Natural killer cell (primary cell): ENCODE data around the gene SNRNP70. TPM values are rescaled to one million over a fixed set of nuclear protein-coding genes. Genes with fewer than 3 reads are reported as not detected.

Source experiments
- ATAC-seq, 3 donors: fragments of 150-1000 bp in 2 of 3; fragments of 200-7000 bp in 1 of 3; cut with Tn5 transposase; 1 replicate in 1 of 3; 2 replicates in 2 of 3; pipeline ENCODE4 v1.10.0; 2021; ENCODE audit warnings: mild to moderate bottlenecking in 2 of 3, moderate library complexity in 2 of 3
- DNase-seq, 2 donors: peaks; one replicate each; pipeline versions ENCODE4 v3.0.0 to v3.0.0-alpha.2; 2013 to 2021; ENCODE audit warnings: mixed read lengths in 1 of 2
- H3K27ac ChIP-seq: one replicate; pipeline ENCODE4 v1.5.1; 2013; ENCODE audit warnings: mild to moderate bottlenecking, low read length
- H3K27me3 ChIP-seq: one replicate; pipeline ENCODE4 v1.6.1; 2013; ENCODE audit warnings: low read length; ENCODE audit not compliant: control insufficient read depth, insufficient read depth
- H3K36me3 ChIP-seq: one replicate; pipeline ENCODE4 v1.6.1; 2013; ENCODE audit warnings: low read length; ENCODE audit not compliant: control insufficient read depth, insufficient read depth
- H3K4me1 ChIP-seq: one replicate; pipeline ENCODE4 v1.6.1; 2013; ENCODE audit warnings: low read length; ENCODE audit not compliant: control insufficient read depth, insufficient read depth
- H3K4me3 ChIP-seq: one replicate; pipeline ENCODE4 v1.5.1; 2013; ENCODE audit warnings: low read length
- H3K9me3 ChIP-seq: one replicate; pipeline ENCODE4 v1.6.1; 2013; ENCODE audit warnings: low read length; ENCODE audit not compliant: control insufficient read depth, insufficient read depth
- H3K27ac Mint-ChIP-seq, 2 donors: one replicate each; pipeline ENCODE4 v1.8.0; 2022; ENCODE audit warnings: mild to moderate bottlenecking in 2 of 2, mixed read lengths in 2 of 2, moderate library complexity in 1 of 2
- H3K27me3 Mint-ChIP-seq, 2 donors: one replicate each; pipeline ENCODE4 v1.8.0; 2022; ENCODE audit warnings: low read depth in 2 of 2, mixed read lengths in 2 of 2
- H3K36me3 Mint-ChIP-seq: one replicate; pipeline ENCODE4 v1.8.0; 2022; ENCODE audit warnings: mixed read lengths
- H3K4me1 Mint-ChIP-seq, 2 donors: one replicate each; pipeline ENCODE4 v1.8.0; 2022; ENCODE audit warnings: mixed read lengths in 2 of 2
- H3K4me3 Mint-ChIP-seq: one replicate; pipeline ENCODE4 v1.8.0; 2022; ENCODE audit warnings: mild to moderate bottlenecking, moderate library complexity, mixed read lengths
- H3K9me3 Mint-ChIP-seq, 2 donors: one replicate each; pipeline ENCODE4 v1.8.0; 2022; ENCODE audit warnings: mixed read lengths in 2 of 2
- WGBS: methylation state at CpG from one replicate; pipeline ENCODE4 v1.1.7; 2013; ENCODE audit warnings: missing lambda C conversion rate; ENCODE audit not compliant: insufficient coverage; 5-methylcytosine and 5-hydroxymethylcytosine counted together
- intact Hi-C: fragments of 100-400 bp; cut with micrococcal nuclease; formaldehyde crosslinking; loops from one replicate; pipeline ENCODE4 v1.14.2; 2022
- total RNA-seq, 4 donors: library from RNA; stranded (reverse); fragments of 120-200 nt in 1 of 4; gene quantifications; one replicate each; pipeline versions ENCODE4 v1.2.3 to v1.2.4, GENCODE V29; 2013 to 2022
- TF ChIP-seq, protein P1 (sequence below): fragments of 200-600 bp; IDR thresholded peaks from one replicate; pipeline ENCODE4 v1.8.0; 2022; ENCODE audit warnings: antibody characterized with exemption

The SNRNP70 gene
- total RNA-seq, 3 donors from 2014 or later (not counting 1 experiment from before 2014, with no cell fraction given): 244 to 312 (median 299) TPM

DNA sequence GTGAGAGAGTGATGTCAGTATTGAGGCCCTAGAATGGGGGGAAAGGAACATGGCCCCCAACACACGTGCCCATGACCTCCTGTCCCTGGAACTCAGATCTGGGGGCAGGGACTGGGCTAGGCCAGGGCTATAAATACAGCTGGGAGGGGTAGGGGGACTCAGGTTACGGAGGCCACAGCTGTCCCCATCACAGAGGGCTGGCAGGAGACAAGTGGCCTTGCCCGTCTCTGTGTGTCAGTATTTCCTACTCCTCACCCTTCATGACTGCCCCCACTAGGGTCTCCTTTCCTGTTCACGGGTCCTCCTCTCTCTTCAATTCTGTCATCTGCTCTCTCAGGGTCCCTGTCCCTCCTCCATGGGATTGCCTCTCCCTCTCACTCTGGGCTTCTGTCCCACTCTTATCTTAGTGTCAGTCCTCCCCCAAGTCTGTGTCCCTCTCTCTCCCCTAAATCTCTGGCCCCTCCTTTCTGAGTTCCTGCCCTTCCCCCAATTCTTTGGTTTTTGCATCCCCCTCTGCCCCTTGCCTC lies 70.6 kb downstream of the SNRNP70 start:
- Histone ChIP-seq H3K36me3 (no peaks in the 10 kb centered on the region), H3K4me3 (no peak overlapping the region), H3K27me3 (peaks cover 12% of the 10 kb centered on the region), H3K9me3 (no peaks in the 10 kb centered on the region), H3K4me1 (peaks cover 19% of the 10 kb centered on the region), H3K27ac (no peak overlapping the region)
- whole genome bisulfite sequencing: 56% methylated on average over 4 of the region's 4 CpGs
- Mint-ChIP-seq H3K9me3 (no peaks in the 10 kb centered on the region), H3K27ac (no peak overlapping the region), H3K36me3 (peaks cover 7% of the 10 kb centered on the region), H3K27me3 (peaks cover 34 to 56% of the 10 kb centered on the region in 2 donors), H3K4me1 (peaks cover 14 to 30% of the 10 kb centered on the region in 2 donors), H3K4me3 (no peak overlapping the region)
- DNase-seq (no peak), ATAC-seq (no peak)
- TF ChIP-seq, protein P1, sequence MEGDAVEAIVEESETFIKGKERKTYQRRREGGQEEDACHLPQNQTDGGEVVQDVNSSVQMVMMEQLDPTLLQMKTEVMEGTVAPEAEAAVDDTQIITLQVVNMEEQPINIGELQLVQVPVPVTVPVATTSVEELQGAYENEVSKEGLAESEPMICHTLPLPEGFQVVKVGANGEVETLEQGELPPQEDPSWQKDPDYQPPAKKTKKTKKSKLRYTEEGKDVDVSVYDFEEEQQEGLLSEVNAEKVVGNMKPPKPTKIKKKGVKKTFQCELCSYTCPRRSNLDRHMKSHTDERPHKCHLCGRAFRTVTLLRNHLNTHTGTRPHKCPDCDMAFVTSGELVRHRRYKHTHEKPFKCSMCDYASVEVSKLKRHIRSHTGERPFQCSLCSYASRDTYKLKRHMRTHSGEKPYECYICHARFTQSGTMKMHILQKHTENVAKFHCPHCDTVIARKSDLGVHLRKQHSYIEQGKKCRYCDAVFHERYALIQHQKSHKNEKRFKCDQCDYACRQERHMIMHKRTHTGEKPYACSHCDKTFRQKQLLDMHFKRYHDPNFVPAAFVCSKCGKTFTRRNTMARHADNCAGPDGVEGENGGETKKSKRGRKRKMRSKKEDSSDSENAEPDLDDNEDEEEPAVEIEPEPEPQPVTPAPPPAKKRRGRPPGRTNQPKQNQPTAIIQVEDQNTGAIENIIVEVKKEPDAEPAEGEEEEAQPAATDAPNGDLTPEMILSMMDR: no peak
- intact Hi-C loops: no loop called here

DNA sequence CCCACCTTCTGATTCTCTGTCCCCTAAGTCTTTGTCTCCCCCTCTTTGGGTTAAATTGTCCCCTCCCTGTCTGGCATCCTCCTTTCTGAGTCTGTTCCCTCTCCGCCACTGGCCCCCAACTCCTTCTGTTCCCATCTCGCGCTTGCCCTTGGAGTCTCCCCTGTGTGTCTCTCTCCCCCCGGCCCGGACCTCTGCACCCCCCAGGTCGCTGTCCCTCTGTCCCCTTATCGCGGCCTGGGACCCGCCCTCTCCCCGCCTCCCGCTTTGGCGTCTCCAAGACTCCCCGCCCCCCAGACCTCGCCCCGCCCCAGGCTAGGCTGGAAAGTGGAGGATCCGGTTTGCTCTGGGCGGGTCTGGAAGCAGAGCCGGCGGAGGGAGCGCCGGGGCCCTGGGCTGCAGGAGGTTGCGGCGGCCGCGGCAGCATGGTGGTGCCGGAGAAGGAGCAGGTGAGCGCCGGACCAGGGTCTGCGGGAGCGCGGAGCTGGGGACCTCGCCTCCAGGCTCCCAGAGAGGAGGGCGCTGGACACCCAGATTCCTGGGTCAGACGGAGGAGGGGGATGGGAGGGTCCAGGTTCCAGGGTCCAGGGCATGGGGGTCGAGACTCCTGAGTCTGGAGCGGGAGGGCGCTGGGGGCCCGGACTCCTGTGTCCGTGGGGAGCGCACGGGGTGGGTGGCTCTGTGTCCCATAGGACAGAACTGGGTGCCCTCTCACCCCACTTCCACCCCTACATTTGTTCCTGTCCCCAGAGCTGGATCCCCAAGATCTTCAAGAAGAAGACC lies 72.4 kb downstream of the SNRNP70 start, which contains the start of gene TRPM4:
Gene TRPM4, plus strand, starts transcription at position 348 of the 780 bp plus-strand sequence. Its CDS starts 75 bp downstream, at position 423.
- 2% methylated on average over 41 of the region's 41 CpGs for WGBS
- no peak within 1 kb of the TSS for H3K4me3 ChIP-seq
- peak; percentile 21 to 46 (median 40) for ATAC-seq

More for the DNA sequence above, 72.4 kb downstream of the SNRNP70 start, which contains the start of gene TRPM4:
- Histone ChIP-seq H3K27ac (no peak within 1 kb of the TSS), H3K36me3 (no peaks in the 10 kb centered on the region), H3K27me3 (peaks cover 9% of the 10 kb centered on the region), H3K4me1 (peaks cover 8% of the 10 kb centered on the region), H3K9me3 (no peaks in the 10 kb centered on the region)
- H3K36me3 Mint-ChIP-seq: peaks cover 7% of the 10 kb centered on the region
- no peaks in the 10 kb centered on the region for H3K9me3 Mint-ChIP-seq
- H3K27me3 Mint-ChIP-seq: peaks cover 35 to 53% of the 10 kb centered on the region in 2 donors
- no peak within 1 kb of the TSS for H3K27ac Mint-ChIP-seq
- peaks cover 7 to 17% of the 10 kb centered on the region in 2 donors for H3K4me1 Mint-ChIP-seq
- peak in 1 of 2 donors; percentile 38 for DNase-seq
- H3K4me3 Mint-ChIP-seq: peak within 1 kb of the TSS; percentile 54
- intact Hi-C loops: no loop called here
- TF ChIP-seq, protein P1: no peak

Other genes starting within 250 kb of the SNRNP70 start
- gene HSD17B14, start 249.0 kb upstream of the SNRNP70 start, total RNA-seq: under 1 TPM in 1 of 3 donors, not detected in 2; 0.75 TPM
- gene PLEKHA4, start 216.8 kb upstream of the SNRNP70 start, total RNA-seq: 1 to 10 TPM; 2.5 to 6.5 (median 5.2) TPM
- 1,000 to 10,000 TPM in 2 of 3 donors, 100 to 1,000 TPM in 1; 942 to 1,308 (median 1,174) TPM for gene PPP1R15A, start 213.0 kb upstream of the SNRNP70 start, total RNA-seq
- gene TULP2, start 186.7 kb upstream of the SNRNP70 start, total RNA-seq: not detected
- 100 to 1,000 TPM; 163 to 192 (median 171) TPM for gene NUCB1, start 185.1 kb upstream of the SNRNP70 start, total RNA-seq
- not detected for gene DHDH, start 151.8 kb upstream of the SNRNP70 start, total RNA-seq
- 100 to 1,000 TPM; 117 to 133 (median 120) TPM for gene BAX, start 130.6 kb upstream of the SNRNP70 start, total RNA-seq
- 1,000 to 10,000 TPM in 2 of 3 donors, 100 to 1,000 TPM in 1; 554 to 1,168 (median 1,024) TPM for gene FTL, start 120.1 kb upstream of the SNRNP70 start, total RNA-seq
- gene GYS1, start 92.1 kb upstream of the SNRNP70 start, total RNA-seq: 10 to 100 TPM; 31.6 to 34.5 (median 34.4) TPM
- 10 to 100 TPM; 23.6 to 28.3 (median 26.5) TPM for gene RUVBL2, start 91.6 kb upstream of the SNRNP70 start, total RNA-seq
- 1 to 10 TPM in 1 of 3 donors, not detected in 2; 1.4 TPM for gene LHB, start 68.4 kb upstream of the SNRNP70 start, total RNA-seq
- gene CGB3, start 61.1 kb upstream of the SNRNP70 start, total RNA-seq: not detected
- gene CGB2, start 53.6 kb upstream of the SNRNP70 start, total RNA-seq: not detected
- gene CGB1, start 48.6 kb upstream of the SNRNP70 start, total RNA-seq: not detected
- gene CGB5, start 41.6 kb upstream of the SNRNP70 start, total RNA-seq: not detected
- not detected for gene CGB8, start 36.3 kb upstream of the SNRNP70 start, total RNA-seq
- gene CGB7, start 27.7 kb upstream of the SNRNP70 start, total RNA-seq: not detected
- not detected for gene NTF4, start 20.6 kb upstream of the SNRNP70 start, total RNA-seq
- gene KCNA7, start 12.8 kb upstream of the SNRNP70 start, total RNA-seq: not detected
- gene LIN7B, start 28.9 kb downstream of the SNRNP70 start, total RNA-seq: 1 to 10 TPM; 6.2 to 8.8 (median 6.5) TPM
- gene C19orf73, start 33.7 kb downstream of the SNRNP70 start, total RNA-seq: 1 to 10 TPM; 2.3 to 2.7 (median 2.7) TPM
- gene PPFIA3, start 34.1 kb downstream of the SNRNP70 start, total RNA-seq: 1 to 10 TPM; 5.3 to 5.5 (median 5.3) TPM
- gene HRC, start 69.9 kb downstream of the SNRNP70 start, total RNA-seq: not detected
- under 1 TPM in 1 of 3 donors, not detected in 2; 0.20 TPM for gene TRPM4, start 72.3 kb downstream of the SNRNP70 start, total RNA-seq
- 10 to 100 TPM in 2 of 3 donors, 1 to 10 TPM in 1; 7.2 to 11.5 (median 10.8) TPM for gene SLC6A16, start 239.7 kb downstream of the SNRNP70 start, total RNA-seq
- 100 to 1,000 TPM; 322 to 392 (median 359) TPM for gene CD37, start 250.0 kb downstream of the SNRNP70 start, total RNA-seq